Hepatic stellate cell (primary cell): Measurements from ENCODE around the gene TMEM88.

Experiments used
- DNase-seq: peaks from one replicate; pipeline ENCODE4 v3.0.0; 2011; ENCODE audit warnings: low spot score

Gene TMEM88

DNA sequence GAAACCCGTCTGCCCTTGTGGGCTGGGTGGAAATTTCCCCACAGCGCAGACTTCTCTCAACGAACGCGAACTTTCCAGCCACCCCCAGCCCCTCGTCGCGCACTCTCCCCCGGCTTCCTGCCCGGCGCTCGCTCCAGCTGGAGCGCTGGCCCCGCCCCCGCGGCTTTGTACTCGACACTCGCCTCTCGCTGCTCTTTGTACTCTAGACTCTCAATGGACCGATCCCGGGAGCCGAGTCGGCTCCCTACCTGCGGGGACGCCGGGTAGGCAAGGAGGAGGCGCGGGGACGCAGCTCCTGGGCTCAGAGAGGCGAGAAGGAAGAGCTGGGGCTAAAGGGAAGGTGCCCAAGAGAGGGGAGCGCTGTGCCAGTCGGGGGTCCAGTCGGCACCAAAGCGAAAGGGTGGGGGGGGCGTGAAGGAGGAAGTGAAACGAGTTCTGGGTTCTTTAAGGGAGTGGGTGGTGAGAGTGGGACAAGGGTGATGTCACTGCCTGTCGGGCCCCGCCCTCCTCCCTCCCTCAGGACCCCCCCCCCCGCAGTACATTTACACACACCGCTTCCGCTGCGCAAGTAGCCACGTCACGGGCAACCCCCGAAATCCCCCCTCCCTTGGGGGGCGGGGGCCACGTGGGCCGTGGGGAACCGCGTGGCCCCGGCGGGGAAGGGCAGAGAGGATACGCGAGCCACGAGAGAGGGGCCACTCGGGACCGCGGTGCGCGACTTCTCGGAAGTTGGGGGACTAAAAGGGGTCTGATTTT is 11.2 kb upstream of the TMEM88 start:
- peak; percentile 79 for DNase-seq

- DNase-seq = peak; percentile 99
Measured at GRCh38 chr17:7844292-7845154, 10.3 kb upstream of the TMEM88 start.

DNA sequence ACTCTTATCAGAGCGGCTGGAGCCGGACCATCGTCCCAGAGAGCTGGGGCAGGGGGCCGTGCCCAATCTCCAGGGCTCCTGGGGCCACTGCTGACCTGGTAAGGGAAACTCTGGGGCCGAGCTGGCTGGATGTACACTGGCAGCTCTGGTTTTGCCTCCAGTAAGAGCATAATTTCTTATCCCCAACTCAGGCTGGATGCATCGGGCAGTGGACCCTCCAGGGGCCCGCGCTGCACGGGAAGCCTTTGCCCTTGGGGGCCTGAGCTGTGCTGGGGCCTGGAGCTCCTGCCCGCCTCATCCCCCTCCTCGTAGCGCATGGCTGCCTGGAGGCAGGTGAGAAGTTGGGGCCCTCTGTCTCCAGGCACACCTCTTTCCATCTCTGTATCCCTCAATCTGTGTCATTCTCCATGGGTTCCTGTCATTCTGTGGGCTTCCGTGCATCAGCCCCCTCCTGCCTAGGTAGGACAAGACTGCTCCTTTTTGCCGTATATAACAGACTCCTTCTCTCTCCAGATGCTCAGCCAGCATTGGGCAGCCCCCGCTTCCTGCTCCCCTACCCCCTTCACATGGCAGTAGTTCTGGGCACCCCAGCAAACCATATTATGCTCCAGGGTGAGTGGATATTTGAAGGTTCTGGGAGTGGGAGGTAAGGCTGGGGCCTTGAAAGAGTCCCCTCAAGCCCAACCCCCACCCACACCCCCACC is 9.4 kb upstream of the TMEM88 start:
- no peak for DNase-seq

GRCh38 chr17:7846063-7846735 is 8.7 kb upstream of the TMEM88 start:
- no peak for DNase-seq

- no peak for DNase-seq
Measured at GRCh38 chr17:7846765-7847661, 7.9 kb upstream of the TMEM88 start.

- no peak for DNase-seq
Measured at GRCh38 chr17:7848131-7848579, 6.7 kb upstream of the TMEM88 start.

DNA sequence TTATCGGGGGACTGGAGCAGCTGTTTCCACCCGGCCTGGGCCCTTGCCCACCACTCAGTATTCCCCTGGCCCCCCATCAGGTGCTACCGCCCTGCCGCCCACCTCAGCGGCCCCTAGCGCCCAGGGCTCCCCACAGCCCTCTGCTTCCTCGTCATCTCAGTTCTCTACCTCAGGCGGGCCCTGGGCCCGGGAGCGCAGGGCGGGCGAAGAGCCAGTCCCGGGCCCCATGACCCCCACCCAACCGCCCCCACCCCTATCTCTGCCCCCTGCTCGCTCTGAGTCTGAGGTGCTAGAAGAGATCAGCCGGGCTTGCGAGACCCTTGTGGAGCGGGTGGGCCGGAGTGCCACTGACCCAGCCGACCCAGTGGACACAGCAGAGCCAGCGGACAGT is 6.1 kb upstream of the TMEM88 start:
- DNase-seq = no peak

- DNase-seq = no peak
Measured at GRCh38 chr17:7849130-7849750, 5.6 kb upstream of the TMEM88 start.

DNA sequence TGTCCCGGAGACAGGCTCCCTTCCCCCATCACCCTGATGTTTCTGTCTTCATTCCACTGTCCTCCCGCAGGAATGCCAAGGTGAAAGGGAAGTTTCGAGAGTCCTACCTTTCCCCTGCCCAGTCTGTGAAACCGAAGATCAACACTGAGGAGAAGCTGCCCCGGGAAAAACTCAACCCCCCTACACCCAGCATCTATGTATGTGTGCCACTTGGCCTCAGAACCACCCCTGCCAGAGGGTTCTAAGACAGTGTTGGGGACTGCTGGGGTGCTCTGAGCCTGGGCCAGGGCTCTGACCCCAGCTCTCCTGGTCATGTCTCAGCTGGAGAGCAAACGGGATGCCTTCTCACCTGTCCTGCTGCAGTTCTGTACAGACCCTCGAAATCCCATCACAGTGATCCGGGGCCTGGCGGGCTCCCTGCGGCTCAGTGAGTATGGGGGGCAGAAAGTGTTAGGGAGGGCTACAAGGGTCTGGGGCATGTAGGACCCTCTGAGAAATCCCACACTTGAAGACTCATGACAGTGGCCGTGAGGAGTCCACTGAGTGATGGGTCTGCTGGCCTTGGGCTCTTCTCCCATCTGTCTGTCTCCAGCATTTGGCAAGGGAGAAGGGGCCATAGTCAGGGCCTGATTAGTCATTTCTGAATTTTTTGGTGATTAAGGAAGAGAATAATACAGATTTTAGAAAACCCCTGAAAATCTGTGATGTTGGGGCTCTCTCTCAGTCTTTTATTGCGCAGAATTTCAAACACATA is 4.9 kb upstream of the TMEM88 start:
- DNase-seq = no peak

DNA sequence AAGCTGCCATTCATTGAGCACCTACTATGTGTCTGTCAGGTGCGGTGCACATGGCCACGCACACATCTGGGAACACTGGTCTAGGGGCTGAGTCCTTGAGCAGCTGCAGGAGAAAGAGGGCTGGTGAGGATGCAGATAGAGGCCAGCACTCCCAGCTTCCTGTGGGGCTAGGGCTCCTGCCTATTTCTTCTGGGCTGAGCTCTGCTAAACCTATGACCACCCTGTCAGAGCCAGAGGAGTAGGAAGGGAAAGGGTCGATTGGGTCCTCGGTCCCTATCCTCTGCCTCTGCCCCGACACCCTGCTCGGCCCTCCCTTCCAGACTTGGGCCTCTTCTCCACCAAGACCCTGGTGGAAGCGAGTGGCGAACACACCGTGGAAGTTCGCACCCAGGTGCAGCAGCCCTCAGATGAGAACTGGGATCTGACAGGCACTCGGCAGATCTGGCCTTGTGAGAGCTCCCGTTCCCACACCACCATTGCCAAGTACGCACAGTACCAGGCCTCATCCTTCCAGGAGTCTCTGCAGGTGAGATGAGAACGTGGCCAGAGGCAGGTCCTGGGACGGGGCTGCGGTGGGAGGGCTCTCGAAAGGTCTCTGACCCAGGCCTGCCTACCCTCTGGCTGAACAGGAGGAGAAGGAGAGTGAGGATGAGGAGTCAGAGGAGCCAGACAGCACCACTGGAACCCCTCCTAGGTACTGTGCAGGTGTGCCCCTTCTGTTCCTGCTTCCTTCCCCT is 4.0 kb upstream of the TMEM88 start:
- DNase-seq = no peak

DNA sequence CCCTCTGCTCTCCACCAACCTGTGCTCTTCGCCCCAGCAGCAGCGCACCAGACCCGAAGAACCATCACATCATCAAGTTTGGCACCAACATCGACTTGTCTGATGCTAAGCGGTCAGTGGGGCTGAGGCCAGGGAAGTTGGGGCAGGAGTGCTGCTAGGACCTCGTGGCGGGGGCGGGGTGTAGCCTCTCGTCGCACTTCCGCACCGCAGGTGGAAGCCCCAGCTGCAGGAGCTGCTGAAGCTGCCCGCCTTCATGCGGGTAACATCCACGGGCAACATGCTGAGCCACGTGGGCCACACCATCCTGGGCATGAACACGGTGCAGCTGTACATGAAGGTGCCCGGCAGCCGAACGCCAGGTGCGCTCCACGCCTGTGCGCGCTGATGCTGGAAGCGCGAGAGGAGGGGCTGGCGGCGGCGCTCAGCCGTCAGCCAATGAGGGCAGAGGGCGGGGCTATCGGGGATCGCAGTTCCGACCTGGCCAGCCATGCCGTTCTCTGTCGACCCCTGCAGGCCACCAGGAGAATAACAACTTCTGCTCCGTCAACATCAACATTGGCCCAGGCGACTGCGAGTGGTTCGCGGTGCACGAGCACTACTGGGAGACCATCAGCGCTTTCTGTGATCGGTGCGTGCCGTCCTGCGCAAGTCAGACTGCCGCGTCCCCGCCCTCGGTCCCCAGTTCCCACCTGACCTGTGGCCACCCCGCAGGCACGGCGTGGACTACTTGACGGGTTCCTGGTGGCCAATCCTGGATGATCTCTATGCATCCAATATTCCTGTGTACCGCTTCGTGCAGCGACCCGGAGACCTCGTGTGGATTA is 3.2 kb upstream of the TMEM88 start:
- peak; percentile 89 for DNase-seq

DNA sequence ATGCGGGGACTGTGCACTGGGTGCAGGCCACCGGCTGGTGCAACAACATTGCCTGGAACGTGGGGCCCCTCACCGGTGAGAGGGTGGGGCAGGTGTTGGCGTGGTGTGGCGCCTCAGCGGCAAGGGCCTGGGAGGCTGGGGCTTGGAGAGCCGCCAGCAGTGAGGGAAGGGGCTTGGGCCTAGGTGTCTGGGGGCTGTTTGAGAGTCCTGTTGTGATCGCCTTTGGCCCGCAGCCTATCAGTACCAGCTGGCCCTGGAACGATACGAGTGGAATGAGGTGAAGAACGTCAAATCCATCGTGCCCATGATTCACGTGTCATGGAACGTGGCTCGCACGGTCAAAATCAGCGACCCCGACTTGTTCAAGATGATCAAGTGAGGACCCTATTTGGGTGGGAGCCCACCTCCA is 2.6 kb upstream of the TMEM88 start:
- no peak for DNase-seq

DNA sequence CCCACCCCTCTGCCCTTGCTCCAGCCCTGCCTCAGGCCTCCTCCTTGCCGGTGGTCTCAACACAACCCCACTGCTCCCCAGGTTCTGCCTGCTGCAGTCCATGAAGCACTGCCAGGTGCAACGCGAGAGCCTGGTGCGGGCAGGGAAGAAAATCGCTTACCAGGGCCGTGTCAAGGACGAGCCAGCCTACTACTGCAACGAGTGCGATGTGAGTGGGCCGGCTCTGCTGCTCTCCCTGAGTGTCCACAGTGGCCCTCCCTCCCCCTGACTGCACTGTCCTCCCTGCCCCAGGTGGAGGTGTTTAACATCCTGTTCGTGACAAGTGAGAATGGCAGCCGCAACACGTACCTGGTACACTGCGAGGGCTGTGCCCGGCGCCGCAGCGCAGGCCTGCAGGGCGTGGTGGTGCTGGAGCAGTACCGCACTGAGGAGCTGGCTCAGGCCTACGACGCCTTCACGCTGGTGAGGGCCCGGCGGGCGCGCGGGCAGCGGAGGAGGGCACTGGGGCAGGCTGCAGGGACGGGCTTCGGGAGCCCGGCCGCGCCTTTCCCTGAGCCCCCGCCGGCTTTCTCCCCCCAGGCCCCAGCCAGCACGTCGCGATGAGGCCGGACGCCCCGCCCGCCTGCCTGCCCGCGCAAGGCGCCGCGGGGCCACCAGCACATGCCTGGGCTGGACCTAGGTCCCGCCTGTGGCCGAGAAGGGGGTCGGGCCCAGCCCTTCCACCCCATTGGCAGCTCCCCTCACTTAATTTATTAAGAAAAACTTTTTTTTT is 1.8 kb upstream of the TMEM88 start:
- DNase-seq = no peak

DNA sequence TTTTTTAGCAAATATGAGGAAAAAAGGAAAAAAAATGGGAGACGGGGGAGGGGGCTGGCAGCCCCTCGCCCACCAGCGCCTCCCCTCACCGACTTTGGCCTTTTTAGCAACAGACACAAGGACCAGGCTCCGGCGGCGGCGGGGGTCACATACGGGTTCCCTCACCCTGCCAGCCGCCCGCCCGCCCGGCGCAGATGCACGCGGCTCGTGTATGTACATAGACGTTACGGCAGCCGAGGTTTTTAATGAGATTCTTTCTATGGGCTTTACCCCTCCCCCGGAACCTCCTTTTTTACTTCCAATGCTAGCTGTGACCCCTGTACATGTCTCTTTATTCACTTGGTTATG is 1.2 kb upstream of the TMEM88 start:
- no peak for DNase-seq

GRCh38 chr17:7854078-7854777 is 638 bp upstream of the TMEM88 start:
- DNase-seq = no peak

GRCh38 chr17:7855660-7856010 is 769 bp downstream of the TMEM88 start:
- no peak for DNase-seq
